GM12878 (cell line): ENCODE measurements around the gene HEXIM1. TPM values are rescaled to one million over a fixed set of nuclear protein-coding genes. Genes with fewer than 3 reads are reported as not detected.
A peak's percentile ranks its signal among the peaks of the same experiment; 100 is the strongest.

Source experiments
- ATAC-seq: fragments of 200-7000 bp; cut with Tn5 transposase; 3 replicates; pipeline ENCODE4 v1.9.1; 2020; ENCODE audit warnings: mild to moderate bottlenecking, moderate library complexity
- BruUV-seq: library from RNA; stranded (reverse); fragments of 400-500 nt; replicated peaks from 2 replicates; lab custom pipeline; 2021; lab: Mats Ljungman, UMichigan
- CTCF ChIA-PET: fragments of 300-600 bp; sonication (Branson Sonifier 250); formaldehyde crosslinking; extraction: SDS; loops from one replicate; lab custom pipeline; 2021; ENCODE audit warnings: inconsistent platforms; lab: Yijun Ruan, JAX
- POLR2A ChIA-PET: fragments of 350-600 bp; formaldehyde crosslinking; extraction: SDS; loops from one replicate; lab custom pipeline; 2021; ENCODE audit warnings: inconsistent platforms; lab: Charles Lee
- RAD21 ChIA-PET: fragments of 300-600 bp; sonication (Branson Sonifier 250); formaldehyde crosslinking; loops from one replicate; lab custom pipeline; 2023; ENCODE audit warnings: antibody characterized with exemption; ENCODE audit not compliant: unreplicated experiment; lab: Charles Lee
- SMC1A ChIA-PET: fragments of 300-600 bp; sonication (Branson Sonifier 250); formaldehyde crosslinking; loops from one replicate; lab custom pipeline; 2023; ENCODE audit not compliant: unreplicated experiment, uncharacterized antibody; lab: Charles Lee
- DNase-seq: peaks from one replicate; pipeline ENCODE4 v3.0.0-alpha.2; 2011; ENCODE audit warnings: low read depth, low spot score
- FAIRE-seq: peaks from 3 replicates; lab custom pipeline; 2011; peaks lifted over from hg19 to GRCh38; lab: Jason Lieb, UNC
- H2AFZ ChIP-seq: 2 replicates; pipeline ENCODE4 v1.6.0; 2011; ENCODE audit warnings: low read depth, low read length, control low read depth; ENCODE audit not compliant: control insufficient read depth
- H3K27ac ChIP-seq: 2 replicates; pipeline ENCODE4 v1.5.1; 2011; ENCODE audit warnings: control low read depth; ENCODE audit not compliant: control insufficient read depth, insufficient read depth
- H3K27me3 ChIP-seq, 2 experiments: replicated peaks in 1 of 2; 2 replicates each; pipeline versions ENCODE4 v1.6.0 to v1.6.1; 2011; ENCODE audit warnings: low read length in 1 of 2; ENCODE audit not compliant: control insufficient read depth in 2 of 2, insufficient read depth in 2 of 2
- H3K36me3 ChIP-seq, 2 experiments: 2 replicates each; pipeline ENCODE4 v1.5.1; 2011; ENCODE audit warnings: low read length in 1 of 2; ENCODE audit not compliant: control insufficient read depth in 2 of 2, insufficient read depth in 2 of 2
- H3K4me1 ChIP-seq: 2 replicates; pipeline ENCODE4 v1.6.1; 2011; ENCODE audit warnings: mild to moderate bottlenecking, low read length, moderate library complexity, mixed read lengths; ENCODE audit not compliant: control insufficient read depth, insufficient read depth
- H3K4me2 ChIP-seq: 2 replicates; pipeline ENCODE4 v1.6.0; 2011; ENCODE audit warnings: control low read depth; ENCODE audit not compliant: control insufficient read depth, insufficient read depth
- H3K4me3 ChIP-seq: fragments of 200-600 bp; sonication (generic); 2 replicates; pipeline ENCODE4 v1.5.1; 2016
- H3K79me2 ChIP-seq: 2 replicates; pipeline ENCODE4 v1.6.0; 2011; ENCODE audit warnings: low read length; ENCODE audit not compliant: control insufficient read depth, insufficient read depth
- H3K9ac ChIP-seq: 2 replicates; pipeline ENCODE4 v1.8.0; 2011; ENCODE audit warnings: low read length, control low read depth, mixed read lengths; ENCODE audit not compliant: control insufficient read depth, insufficient read depth
- H3K9me3 ChIP-seq: replicated peaks from 3 replicates; pipeline ENCODE4 v1.5.1; 2011; ENCODE audit warnings: mild to moderate bottlenecking, low read length; ENCODE audit not compliant: control insufficient read depth, insufficient read depth
- H4K20me1 ChIP-seq: 2 replicates; pipeline ENCODE4 v1.6.0; 2011; ENCODE audit not compliant: control insufficient read depth, insufficient read depth
- CHD1 ChIP-seq: IDR thresholded peaks from 2 replicates; pipeline ENCODE4 v1.6.1; 2012; ENCODE audit warnings: low read depth, low read length, improper control_type of control experiment
- CREB1 ChIP-seq: IDR thresholded peaks from 2 replicates; pipeline ENCODE4 v1.6.1; 2012; ENCODE audit warnings: low read depth, mild to moderate bottlenecking, inconsistent platforms
- ESRRA ChIP-seq: IDR thresholded peaks from 2 replicates; pipeline ENCODE4 v1.6.1; 2012; ENCODE audit warnings: mild to moderate bottlenecking, low read length, improper control_type of control experiment
- HSF1 ChIP-seq: fragments of 150-350 bp; IDR thresholded peaks from 2 replicates; pipeline ENCODE4 v1.6.1; 2014; ENCODE audit warnings: mild to moderate bottlenecking, low read depth, low read length
- IKZF2 ChIP-seq, 2 experiments: fragments of 450-650 bp; IDR thresholded peaks; 2 replicates each; pipeline ENCODE4 v1.6.1; 2017; ENCODE audit warnings: mild to moderate bottlenecking in 2 of 2, moderate library complexity in 2 of 2
- MYB ChIP-seq: fragments of 150-350 bp; IDR thresholded peaks from 2 replicates; pipeline ENCODE4 v1.6.1; 2014; ENCODE audit warnings: mild to moderate bottlenecking, low read depth, low read length, borderline replicate concordance
- RB1 ChIP-seq: fragments of 450-650 bp; formaldehyde crosslinking; IDR thresholded peaks from 2 replicates; pipeline ENCODE4 v1.6.1; 2017; ENCODE audit warnings: mild to moderate bottlenecking, borderline replicate concordance
- SIN3A ChIP-seq: IDR thresholded peaks from 2 replicates; pipeline ENCODE4 v1.6.1; 2012; ENCODE audit warnings: low read depth, low read length, improper control_type of control experiment
- SMC3 ChIP-seq: IDR thresholded peaks from 2 replicates; pipeline ENCODE4 v1.6.1; 2011; ENCODE audit warnings: low read length, improper control_type of control experiment, borderline replicate concordance
- SREBF2 ChIP-seq: IDR thresholded peaks from 2 replicates; pipeline ENCODE4 v1.6.1; 2012; ENCODE audit warnings: mild to moderate bottlenecking, low read length
- ZBTB4 ChIP-seq: fragments of 450-650 bp; formaldehyde crosslinking; IDR thresholded peaks from 2 replicates; pipeline ENCODE4 v1.4.0; 2022; ENCODE audit warnings: mild to moderate bottlenecking, moderate library complexity
- ZNF274 ChIP-seq: IDR thresholded peaks from one replicate; pipeline ENCODE4 v1.8.0; 2011; ENCODE audit not compliant: insufficient read length, insufficient read depth
- WGBS: methylation state at CpG from one replicate; pipeline ENCODE4 v1.1.6; 2016; ENCODE audit warnings: low lambda C conversion rate; ENCODE audit not compliant: insufficient replicate concordance, insufficient coverage; ENCODE audit errors: missing lambda C conversion rate; 5-methylcytosine and 5-hydroxymethylcytosine counted together
- in situ Hi-C: fragments of 300-500 bp; cut with MboI; formaldehyde crosslinking; loops from 9 replicates; pipeline ENCODE4 v1.14.3; 2018; ENCODE audit warnings: mixed read lengths
- intact Hi-C: fragments of 100-400 bp; cut with micrococcal nuclease; formaldehyde crosslinking; loops from one replicate; pipeline ENCODE4 v1.14.2; 2022; ENCODE audit not compliant: unreplicated experiment
- polyA plus RNA-seq, 11 experiments: library from polyadenylated mRNA; depleted of rRNA in 4 of 11; unstranded in 6 of 11; stranded (reverse) in 5 of 11; fragments of >200 nt; fragmentation: Nextera tagmentation in 4 of 11; fragmentation: Illumina TruSeq in 1 of 11; extraction: Ambion mirVana in 4 of 11; extraction: Trizol in 1 of 11; gene quantifications; 1 replicate in 1 of 11; 2 replicates in 10 of 11; pipeline versions ENCODE4 v1.2.1 to v1.2.3, GENCODE V29; 2011 to 2016; ENCODE audit warnings: inconsistent platforms in 2 of 11, missing spikeins in 2 of 11, low read depth in 1 of 11
- total RNA-seq, 4 experiments: library from RNA; depleted of rRNA in 3 of 4; stranded (reverse); fragments of >200 nt in 3 of 4; fragmentation: Illumina TruSeq in 1 of 4; extraction: Trizol in 1 of 4; gene quantifications; 2 replicates each; pipeline versions ENCODE4 v1.2.1 to v1.2.3, GENCODE V29; 2013 to 2021
- TF ChIP-seq, protein P1 (sequence below): fragments of 450-650 bp; IDR thresholded peaks from 2 replicates; pipeline ENCODE4 v1.6.1; 2016; ENCODE audit warnings: mild to moderate bottlenecking
- TF ChIP-seq, protein P2 (sequence below): IDR thresholded peaks from 2 replicates; pipeline ENCODE4 v1.6.1; 2011; ENCODE audit warnings: mild to moderate bottlenecking, low read depth, low read length, moderate library complexity; ENCODE audit not compliant: insufficient replicate concordance

Gene HEXIM1
- total and polyA plus RNA-seq, 10 of the 15 experiments (the other 5 are each of a cell fraction or from before 2014, with no cell fraction given), result 1.9 to 24.1 (median 9.0) TPM

DNA sequence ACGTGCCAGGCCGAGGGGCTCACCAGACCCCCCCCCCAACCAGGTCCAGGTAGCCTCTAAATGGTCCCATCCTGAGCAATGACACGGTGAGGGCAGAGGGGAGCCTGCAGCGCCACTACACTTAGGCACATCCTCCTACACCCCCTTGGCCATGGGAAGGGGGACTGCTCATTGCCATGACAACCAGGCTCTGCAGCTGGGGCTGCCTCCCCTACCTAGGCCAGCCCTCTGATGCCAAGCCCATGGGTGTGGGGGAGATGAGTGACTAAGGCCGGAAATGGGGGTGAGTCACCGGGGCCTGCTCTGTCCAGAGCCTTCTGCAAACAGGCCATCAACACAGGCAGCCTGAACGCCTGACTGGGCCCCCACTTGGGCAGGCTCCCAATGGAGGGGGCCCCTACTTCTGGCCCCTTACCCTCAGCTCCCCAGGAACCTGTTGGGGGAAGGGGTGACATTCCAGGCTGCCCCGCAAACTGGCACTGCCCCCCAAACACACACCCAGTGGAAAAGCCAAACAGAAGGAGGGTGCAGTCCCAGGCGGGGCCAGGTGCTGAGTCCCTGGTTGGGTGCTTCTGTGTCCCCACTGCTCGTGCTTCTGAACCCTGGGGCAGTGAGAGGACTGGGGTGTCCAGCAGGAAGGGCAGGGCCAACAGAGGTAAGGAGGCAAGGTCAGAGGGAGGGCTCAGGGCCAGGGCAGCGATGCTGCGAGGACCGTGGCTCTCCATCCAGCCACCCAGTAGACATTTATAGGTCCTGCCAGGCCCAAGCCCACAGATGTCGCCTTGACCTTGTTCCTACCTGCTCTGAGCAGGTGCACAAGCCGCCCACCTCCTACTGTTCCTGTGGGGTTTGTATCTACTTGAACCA, 24.1 kb upstream of the HEXIM1 start:
- ChIA-PET RAD21 (no interaction called here), SMC1A (interaction anchor here (0.5 kb wide), 1 partner anchor 153 kb away, joined by 3 read pairs; no protein-coding TSS in a partner anchor), POLR2A (interaction anchor here (0.5 to 1.6 kb wide), 2 partner anchors 11 to 120 kb away, joined by 3 read pairs; partner anchors contain the start of gene ACBD4), CTCF (interaction anchor here (3.0 kb wide), 1 partner anchor 11 kb away, joined by 11 read pairs; the partner anchor contains the start of gene ACBD4)
- BruUV-seq, result no TSS peak
- no peak for DNase-seq
- no peaks in the 10 kb centered on the region for H3K4me1 ChIP-seq
- no peaks in the 10 kb centered on the region for H4K20me1 ChIP-seq
- no peaks in the 10 kb centered on the region for H3K36me3 ChIP-seq
- no peak overlapping the region for H3K27ac ChIP-seq
- WGBS, result 42% methylated on average over 15 of the region's 15 CpGs
- H2AFZ ChIP-seq, result no peak overlapping the region
- no peak overlapping the region for H3K4me2 ChIP-seq
- ATAC-seq, result peak; percentile 92
- no peak overlapping the region for H3K9ac ChIP-seq
- FAIRE-seq, result no peak
- no peak overlapping the region for H3K4me3 ChIP-seq
- intact Hi-C loops (no loop called here), in situ Hi-C loops (loop anchor here (10.0 kb wide), 1 partner anchor 349 kb away; no protein-coding TSS in a partner anchor)
- H3K9me3 ChIP-seq, result no peaks in the 10 kb centered on the region
- H3K27me3 ChIP-seq, result no peaks in the 10 kb centered on the region
- no peaks in the 10 kb centered on the region for H3K79me2 ChIP-seq
- TF ChIP-seq CREB1 (no peak), HSF1 (no peak), CHD1 (no peak), SREBF2 (no peak), SIN3A (no peak), MYB (no peak), ESRRA (no peak), SMC3 (no peak), ZNF274 (no peak), ZBTB4 (CRISPR knock-in tag) (no peak), RB1 (no peak), IKZF2 (IDR thresholded peaks at IDR 0.05) (no peak)
- TF ChIP-seq, protein P1, sequence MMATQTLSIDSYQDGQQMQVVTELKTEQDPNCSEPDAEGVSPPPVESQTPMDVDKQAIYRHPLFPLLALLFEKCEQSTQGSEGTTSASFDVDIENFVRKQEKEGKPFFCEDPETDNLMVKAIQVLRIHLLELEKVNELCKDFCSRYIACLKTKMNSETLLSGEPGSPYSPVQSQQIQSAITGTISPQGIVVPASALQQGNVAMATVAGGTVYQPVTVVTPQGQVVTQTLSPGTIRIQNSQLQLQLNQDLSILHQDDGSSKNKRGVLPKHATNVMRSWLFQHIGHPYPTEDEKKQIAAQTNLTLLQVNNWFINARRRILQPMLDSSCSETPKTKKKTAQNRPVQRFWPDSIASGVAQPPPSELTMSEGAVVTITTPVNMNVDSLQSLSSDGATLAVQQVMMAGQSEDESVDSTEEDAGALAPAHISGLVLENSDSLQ, result no peak
- TF ChIP-seq, protein P2, sequence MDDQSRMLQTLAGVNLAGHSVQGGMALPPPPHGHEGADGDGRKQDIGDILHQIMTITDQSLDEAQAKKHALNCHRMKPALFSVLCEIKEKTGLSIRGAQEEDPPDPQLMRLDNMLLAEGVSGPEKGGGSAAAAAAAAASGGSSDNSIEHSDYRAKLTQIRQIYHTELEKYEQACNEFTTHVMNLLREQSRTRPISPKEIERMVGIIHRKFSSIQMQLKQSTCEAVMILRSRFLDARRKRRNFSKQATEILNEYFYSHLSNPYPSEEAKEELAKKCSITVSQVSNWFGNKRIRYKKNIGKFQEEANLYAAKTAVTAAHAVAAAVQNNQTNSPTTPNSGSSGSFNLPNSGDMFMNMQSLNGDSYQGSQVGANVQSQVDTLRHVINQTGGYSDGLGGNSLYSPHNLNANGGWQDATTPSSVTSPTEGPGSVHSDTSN, result no peak
